GM19324 (cell line): ENCODE measurements around the gene IL11.

Source experiments
- ATAC-seq: cut with Tn5 transposase; IDR thresholded peaks from one replicate; pipeline ENCODE4 v1.9.1; 2021; ENCODE audit warnings: mild to moderate bottlenecking, moderate library complexity; ENCODE audit not compliant: unreplicated experiment, low FRiP score

IL11 gene

DNA sequence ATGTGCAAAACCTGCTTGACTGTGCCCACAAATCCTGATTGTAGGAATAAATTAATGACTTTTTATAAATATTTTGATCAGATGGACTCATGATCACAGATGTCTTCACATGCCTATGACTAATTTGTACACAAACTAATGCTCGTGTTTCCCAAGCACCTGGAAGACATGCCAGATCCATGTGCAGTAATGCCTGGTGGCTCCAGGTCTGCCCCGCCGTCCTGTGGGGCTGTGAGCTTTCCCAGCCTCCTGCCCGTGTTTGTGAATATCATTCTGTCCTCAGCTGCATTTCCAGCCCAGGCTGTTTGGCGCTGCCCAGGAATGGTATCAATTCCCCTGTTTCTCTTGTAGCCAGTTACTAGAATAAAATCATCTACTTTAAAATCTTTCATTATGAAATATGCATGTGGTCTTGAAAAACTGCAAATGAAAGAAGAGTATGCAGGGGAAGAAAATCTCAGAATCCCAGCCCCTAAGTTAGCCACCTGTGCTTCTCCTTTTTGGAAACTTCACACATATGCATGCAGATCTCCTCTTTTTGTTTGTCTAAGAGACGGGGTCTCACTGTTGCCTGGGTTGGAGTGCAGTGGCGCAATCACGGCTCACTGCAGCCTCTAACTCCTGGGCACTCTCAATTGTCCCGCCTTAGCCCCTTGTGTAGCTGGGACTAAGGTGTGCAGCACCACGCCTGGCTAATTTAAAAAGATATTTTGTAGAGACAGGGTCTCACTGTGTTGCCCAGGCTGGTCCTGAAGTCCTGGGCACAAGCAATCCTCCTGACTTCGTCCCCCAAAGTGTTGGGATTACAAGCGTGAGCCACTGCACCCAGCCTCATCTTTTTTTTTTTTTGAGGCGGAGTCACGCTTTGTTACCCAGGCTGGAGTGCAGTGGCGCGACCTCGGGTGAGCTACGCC is 21.7 kb upstream of the IL11 start:
- no peak for ATAC-seq

DNA sequence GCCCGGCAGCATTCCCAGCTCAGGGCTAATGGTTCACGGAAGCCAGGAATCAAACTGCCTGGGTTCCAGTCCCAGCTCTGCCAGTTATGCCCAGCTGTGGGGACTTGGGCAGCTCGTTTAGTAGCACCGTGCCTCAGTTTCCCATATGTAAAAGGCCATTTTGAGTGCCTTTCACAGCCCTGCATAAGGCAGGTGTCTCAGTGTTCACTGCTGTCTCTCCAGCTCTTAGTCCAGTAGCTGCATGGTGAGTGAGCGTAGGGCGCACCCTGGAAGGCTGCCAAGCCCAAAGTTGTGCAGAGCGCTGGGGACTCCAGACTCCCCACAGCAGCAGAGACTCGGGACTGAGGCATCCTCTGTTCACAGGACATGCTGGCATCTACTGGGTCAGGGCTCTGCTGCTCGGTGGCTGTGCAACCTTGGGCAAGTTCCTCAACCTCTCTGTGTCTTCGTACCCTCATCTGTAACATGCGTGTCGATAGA is 21.0 kb upstream of the IL11 start:
- no peak for ATAC-seq

DNA sequence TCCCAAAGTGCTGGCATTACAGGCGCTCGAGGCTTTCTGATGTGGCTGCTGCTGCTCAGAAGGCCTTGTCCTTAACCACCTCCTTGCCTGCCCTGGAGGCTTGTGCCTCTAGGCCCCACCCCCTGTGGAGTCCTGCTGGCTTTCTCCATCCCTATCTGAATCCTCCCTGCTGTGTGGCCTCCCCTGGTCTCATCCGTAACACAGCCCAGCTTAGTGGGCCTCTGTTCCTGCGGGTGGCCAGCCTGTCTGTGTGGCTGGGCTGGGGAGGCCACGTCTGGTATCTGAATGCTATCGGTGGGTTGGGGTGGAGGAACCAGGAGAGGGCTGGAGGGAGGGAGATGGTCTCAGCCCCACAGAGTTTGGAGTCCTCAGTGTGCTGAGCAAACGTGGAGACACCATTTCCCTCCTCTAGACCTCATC is 20.2 kb upstream of the IL11 start:
- no peak for ATAC-seq

DNA sequence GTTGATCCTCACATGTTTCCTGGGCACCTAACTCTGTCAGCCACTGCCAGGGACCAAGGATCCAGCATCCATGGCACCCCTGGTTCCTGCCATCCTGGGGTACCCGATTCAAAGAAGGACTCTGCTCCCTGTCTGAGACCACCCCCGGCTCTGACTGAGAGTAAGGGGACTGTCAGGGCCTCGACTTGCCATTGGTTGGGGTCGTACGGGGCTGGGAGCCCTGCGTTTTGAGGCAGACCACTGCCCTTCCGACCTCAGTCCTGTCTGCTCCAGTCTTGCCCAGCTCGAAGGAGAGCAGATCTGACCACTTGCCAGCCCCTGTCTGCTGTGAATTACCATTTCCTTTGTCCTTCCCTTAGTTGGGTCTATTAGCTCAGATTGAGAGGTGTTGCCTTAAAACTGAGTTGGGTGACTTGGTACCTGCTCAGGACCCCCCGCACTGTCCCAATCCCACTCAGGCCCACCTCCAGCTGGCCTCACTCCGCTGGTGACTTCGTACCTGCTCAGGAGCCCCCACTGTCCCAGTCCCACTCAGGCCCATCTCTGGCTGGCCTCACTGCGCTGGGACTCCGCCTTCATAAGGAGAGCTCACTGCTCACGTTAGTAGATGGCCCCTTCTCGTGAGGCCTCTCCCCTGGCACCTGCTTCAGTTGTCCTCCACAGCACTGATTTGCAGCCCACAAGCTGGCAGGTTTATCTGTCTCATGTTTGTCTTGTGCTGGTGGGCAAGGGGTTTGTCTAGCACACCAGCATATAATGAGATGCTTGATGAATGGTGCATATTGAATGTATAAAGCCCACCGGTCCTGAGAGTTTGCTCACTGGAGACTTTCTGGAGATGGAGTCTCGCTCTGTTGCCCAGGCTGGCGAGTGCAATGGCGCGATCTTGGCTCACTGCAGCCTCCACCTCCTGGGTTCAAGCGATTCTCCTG is 19.4 kb upstream of the IL11 start:
- no peak for ATAC-seq

DNA sequence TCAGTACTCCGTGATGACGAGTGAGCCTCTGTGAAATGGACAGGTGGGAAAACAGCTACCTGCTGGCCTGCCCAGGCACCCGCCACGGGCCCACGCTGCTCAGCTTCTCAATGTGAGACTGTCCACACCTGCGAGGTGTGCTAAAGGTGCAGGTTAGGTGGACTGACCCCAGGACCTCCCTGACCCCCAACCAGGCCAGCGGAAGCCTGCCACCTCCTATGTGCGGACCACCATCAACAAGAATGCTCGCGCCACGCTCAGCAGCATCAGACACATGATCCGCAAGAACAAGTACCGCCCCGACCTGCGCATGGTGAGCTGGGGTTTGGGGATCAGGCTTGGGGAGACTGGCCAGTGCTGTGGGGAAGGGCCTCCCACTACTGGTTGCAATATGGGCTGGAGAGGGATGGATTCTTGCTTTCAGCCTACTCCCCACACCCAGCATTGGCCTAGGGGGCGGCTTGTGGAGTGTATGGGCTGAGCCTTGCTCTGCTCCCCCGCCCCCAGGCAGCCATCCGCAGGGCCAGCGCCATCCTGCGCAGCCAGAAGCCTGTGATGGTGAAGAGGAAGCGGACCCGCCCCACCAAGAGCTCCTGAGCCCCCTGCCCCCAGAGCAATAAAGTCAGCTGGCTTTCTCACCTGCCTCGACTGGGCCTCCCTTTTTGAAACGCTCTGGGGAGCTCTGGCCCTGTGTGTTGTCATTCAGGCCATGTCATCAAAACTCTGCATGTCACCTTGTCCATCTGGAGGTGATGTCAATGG is 17.7 kb upstream of the IL11 start:
- no peak for ATAC-seq

DNA sequence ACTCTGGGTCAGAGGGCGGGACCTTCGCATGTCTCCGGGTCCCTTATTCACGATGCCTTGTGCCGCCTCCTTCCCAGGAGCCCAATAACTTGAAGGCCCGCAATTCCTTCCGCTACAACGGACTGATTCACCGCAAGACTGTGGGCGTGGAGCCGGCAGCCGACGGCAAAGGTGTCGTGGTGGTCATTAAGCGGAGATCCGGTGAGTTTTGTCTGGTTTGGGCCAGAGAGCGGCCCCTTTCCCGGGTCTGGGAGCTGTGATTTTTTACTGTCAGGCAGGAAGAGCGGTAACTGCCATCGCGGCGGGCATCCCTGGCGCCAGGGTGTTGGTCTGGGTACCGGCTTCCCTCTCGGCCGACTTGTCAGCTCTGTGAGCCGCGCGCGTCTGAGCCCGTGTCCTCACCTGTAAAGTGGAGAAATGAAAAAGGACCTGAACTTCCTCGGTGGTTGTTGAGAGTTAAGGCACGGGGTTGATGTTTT is 16.3 kb upstream of the IL11 start:
- ATAC-seq: no peak

DNA sequence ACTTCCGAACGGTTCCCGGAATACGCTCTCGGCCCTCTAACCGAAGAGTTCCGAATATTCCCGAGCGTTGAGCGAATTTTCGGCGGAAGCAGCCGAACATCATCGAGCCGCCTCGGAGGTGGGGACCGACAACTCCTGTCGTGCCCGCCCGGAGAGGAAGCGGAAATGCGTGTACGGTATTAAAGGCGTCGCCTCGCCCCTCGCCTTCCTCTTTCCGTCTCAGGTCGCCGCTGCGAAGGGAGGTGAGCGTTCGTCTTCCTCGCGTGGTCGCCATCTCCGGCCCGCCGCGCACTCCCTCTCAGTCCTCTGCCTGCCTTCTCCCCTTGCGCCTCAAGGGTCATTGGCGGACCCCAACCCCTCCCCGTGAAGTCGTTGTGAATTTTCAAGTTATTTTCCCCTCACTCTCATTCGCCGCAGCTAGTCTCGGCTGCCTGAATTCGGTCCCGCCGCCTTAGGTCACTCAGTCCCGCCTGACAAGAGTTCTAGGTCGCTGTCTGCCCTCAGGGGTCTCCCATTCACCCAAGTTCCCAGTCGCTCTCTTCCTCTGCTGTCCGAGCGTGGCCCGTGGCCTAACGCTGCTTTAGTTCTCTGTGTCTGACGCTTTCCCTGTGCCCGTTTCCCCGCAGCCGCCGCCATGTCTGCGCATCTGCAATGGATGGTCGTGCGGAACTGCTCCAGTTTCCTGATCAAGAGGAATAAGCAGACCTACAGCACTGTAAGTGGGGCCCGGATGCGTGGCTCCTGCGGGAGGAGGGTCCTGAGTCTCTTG is 15.6 kb upstream of the IL11 start, which contains the start of gene RPL28:
RPL28 (plus strand) TSS at position 209 of the 769 bp plus-strand sequence; CDS start at position 635, 426 bp downstream.
- ATAC-seq: peak; percentile 76

DNA sequence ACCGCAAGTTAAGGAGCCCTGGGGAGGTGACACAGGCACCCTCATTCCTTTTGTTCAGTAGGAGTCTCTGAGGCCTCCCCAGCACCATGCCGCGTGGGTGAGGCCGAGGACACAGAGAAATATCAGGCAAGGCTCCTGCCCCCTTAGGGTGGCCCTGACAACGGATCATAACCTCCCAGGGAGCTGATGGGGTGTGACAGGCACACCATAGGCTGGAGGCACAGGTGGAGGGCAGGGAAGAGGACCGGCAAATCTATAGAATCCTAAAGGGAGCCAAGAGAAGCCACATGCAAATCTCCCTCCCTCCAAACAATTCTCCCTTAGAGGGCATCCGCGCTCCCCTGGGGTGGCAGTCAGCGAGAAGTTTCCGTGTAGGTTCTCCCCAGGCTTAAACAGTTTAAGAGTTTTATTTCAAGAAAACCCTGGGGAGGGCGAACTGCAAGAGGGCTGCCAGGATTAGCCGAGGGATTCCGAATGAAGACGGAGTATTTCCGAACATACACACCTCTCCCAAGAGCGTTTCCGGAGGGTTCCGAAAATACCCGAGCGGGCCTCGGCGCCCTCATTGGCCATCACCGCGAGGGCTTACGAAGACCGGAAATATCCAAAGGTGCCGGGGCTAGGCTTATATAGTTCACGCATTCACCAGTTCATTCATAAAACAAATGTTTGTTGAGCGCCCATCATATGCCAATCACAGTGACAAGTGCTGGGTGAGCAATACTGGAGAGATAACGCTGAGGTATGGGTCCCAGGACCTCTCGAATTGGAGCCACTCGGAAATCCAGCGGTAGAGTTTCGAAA is 14.9 kb upstream of the IL11 start:
- peak; percentile 50 for ATAC-seq

DNA sequence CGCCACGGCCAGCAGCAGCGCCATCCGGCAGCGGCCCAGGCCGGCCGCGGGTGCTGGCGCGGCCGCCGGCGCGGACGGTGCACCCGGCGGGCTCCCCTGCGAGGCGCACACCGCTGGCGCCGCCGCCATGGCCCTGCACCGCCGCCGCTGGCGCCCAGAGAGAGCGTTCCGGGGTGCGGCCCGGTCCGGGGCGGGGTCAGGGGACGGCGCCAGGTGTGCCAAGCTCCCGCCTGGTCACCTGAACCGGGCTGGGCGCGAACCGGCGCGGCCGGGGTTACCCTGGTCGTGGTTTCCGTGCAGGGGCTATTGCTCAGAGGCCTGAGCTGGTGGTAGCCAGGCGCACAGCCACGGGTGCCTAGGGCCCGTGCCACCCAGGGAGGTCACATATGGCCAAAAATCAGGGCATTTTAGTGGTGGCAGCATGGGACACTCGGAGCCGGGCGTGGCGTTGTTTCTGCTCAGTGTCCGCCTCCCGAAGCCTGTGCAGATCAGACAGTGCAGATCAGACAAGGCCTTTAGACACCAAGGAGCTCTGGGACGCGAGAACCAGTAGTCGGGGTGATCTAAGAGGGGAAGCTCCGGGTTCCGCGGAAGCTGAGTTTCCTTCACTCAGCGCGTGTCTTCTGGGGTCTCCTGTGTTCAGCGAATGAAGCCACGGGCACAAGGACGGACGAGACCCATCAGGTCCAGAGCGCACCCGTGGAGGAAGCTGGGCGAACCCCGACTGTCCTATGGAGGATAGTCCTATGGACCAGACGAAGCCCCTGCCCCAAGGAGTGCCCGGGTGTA is 14.1 kb upstream of the IL11 start, which contains the start of gene TMEM238:
TMEM238 (minus strand) TSS at position 162 of the 789 bp plus-strand sequence; CDS start at position 129, 33 bp downstream.
- ATAC-seq: no peak

DNA sequence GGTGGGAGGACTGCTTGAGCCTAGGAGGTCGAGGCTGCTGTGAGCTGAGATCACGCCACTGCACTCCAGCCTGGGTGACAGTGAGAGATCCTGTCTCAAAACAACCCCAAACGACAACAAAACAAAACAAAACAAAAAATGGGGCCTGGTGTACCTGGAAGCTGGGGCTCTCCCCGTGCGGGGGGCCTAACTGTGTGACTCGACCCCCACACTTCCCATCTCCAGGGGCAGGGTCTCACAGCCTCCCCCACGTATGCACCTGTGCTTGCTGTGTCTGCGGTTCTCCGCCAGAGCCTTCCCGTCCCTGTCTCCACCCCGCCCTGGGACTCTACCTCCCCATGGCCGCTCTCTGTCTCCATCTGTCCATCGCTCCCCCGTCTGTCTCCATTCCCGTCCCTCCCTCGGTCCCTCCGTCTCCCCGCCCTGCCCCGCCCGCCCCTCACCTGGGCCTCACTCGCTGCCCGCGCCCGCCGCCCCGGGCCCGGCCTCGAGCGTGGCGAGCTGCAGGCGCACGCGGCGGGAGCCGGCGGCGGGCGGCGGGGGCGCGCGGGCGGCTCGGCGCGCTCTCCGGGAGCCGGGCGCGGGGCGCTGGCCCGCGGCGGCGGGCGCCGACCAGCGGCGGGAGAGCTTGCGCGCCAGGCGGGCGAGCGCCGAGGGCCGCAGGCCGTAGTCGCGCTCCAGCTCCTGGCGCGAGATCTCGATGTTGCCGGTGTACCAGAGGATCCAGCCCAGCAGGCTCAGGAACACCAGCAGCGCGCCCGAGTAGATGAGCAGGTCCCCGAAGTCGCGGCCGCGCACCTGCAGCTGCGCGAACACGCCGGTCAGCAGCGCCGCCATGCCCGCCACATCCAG is 13.2 kb upstream of the IL11 start:
- no peak for ATAC-seq

DNA sequence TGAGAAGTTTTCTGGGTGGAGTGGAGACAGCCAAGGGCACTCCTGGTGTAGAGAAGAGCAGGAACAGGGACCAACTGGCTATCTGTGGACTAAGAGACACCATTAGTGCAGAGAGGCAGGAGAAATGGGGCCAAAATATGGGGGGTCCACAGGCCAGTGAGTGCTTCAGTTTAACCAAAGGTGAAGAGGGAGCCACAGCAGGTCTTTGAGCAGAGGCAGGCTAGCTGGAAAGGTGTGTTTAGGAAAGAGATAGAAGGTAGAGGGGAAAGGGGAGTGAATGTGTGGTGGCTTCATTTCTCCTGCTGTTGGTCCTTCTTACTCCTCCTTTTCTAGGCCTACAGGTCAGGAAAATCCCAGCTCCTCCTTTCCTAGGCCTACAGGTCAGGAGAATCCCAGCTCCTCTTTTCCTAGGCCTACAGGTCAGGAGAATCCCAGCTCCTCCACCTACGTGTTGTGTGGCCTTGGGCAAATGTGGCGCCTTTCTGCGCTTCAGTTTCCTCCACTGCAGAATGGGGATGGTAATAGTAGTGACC is 12.3 kb upstream of the IL11 start:
- no peak for ATAC-seq

DNA sequence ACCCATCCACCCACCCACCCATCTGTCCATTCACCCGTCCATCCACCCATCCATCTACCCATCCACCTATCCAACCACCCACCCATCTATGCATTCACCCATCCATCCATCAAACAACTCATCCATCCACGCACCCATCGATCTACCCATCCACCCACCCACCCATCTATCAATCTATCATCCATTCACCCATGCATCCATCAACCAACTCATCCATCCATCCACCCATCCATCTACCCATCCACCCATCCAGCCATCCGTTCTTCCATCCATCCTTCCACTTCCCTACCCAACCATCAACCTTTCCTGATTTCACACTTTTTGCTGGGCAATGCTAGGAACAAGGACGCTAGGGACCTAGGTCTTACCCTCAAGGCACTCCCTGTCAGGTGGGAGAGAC is 11.8 kb upstream of the IL11 start:
- ATAC-seq: no peak

DNA sequence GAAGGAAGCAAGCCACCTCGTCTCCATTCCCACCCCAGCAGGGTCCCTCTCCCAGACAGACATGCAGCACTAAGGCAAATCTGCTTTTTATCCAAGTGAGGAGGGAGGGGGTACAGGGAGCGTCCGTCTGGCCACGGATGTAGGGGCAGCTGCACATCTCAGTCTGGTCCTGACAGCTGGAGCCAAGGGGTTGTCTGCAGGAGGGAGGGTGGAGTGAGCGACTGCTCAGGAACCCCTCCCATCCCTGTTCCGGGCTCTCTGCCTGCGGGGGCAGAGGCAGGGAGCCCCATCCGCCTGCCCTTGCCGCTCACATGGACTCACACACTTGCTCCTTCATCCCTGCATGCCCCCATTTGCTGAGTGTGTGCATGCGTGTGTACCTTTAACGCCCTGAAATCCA is 8.9 kb upstream of the IL11 start:
- no peak for ATAC-seq

DNA sequence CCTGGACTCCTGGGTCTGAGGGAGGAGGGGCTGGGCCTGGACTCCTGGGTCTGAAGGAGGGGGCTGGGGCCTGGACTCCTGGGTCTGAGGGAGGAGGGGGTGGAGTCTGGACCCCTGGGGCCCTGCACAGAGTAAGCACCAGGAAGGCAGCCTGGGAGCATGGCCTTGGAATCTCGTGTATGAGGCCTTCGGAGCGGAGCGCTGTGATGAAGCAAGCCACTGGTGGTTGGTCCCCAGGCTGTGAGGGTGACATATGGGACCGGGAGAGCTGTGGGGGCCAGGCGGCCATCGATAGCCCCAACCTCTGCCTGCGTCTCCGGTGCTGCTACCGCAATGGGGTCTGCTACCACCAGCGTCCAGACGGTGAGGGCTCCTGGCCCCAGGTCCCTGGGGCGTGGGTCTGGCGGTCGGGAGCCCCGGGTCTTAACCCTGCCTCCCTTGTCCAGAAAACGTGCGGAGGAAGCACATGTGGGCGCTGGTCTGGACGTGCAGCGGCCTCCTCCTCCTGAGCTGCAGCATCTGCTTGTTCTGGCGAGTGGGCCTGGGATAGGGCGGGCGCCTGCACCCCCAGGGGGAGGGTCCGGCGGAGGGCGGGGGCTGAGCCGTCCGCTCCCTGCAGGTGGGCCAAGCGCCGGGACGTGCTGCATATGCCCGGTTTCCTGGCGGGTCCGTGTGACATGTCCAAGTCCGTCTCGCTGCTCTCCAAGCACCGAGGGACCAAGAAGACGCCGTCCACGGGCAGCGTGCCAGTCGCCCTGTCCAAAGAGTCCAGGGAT is 7.3 kb upstream of the IL11 start:
- ATAC-seq: no peak

DNA sequence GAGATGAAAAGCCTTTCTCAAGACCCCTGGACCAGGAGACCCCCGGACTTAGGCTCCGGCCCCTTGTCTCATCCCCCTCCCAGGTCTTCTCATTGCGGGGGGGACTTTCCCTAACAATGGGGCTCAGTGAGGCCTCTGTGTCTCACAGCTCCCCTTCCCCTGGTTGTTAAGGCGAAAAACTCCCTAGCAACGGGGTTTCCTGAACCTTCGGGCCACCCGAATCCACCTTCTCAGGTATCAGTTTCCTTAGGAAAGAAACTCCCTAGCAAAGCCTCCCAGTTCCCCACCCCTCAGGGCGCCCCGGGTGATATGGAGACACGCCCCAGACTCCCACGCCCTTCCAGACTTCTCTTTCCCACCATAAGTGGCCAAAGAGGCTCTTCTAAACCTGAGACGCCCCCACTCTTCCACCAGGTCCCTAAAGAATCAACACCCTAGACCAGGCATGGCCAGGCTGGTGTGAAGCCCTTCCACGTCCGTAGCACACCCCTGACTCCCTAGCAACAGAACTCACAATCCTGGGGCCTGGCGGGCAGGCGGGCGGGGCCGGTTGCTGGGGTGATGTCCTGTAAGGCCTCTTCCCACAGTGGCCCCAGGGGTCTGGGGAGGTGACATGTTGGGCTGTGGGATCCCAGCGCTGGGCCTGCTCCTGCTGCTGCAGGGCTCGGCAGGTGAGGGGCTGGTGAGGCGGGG is 6.1 kb upstream of the IL11 start, which contains the start of gene TMEM190:
TMEM190 (plus strand) TSS at position 586 of the 693 bp plus-strand sequence; CDS start at position 614, 28 bp downstream.
- no peak for ATAC-seq
